HepG2 (cell line): ENCODE measurements around the gene COPZ1. TPM values are rescaled to one million over a fixed set of nuclear protein-coding genes. Genes with fewer than 3 reads are reported as not detected.

Experiments
- AHDC1 ChIP-seq: sonication (generic); formaldehyde crosslinking; IDR thresholded peaks from 2 replicates; pipeline ENCODE4 v1.5.1; 2020; ENCODE audit warnings: mild to moderate bottlenecking, missing genetic modification reagents, borderline replicate concordance
- AKAP8 ChIP-seq: sonication (generic); formaldehyde crosslinking; IDR thresholded peaks from 2 replicates; pipeline ENCODE4 v1.5.1; 2020; ENCODE audit warnings: mild to moderate bottlenecking, missing genetic modification reagents
- BRF2 ChIP-seq: sonication (generic); formaldehyde crosslinking; IDR thresholded peaks from 2 replicates; pipeline ENCODE4 v1.8.1; 2022; ENCODE audit warnings: mild to moderate bottlenecking, missing genetic modification reagents
- FOXJ3 ChIP-seq: sonication (generic); formaldehyde crosslinking; IDR thresholded peaks from 2 replicates; pipeline ENCODE4 v1.4.0; 2020; ENCODE audit warnings: missing genetic modification reagents, mild to moderate bottlenecking, borderline replicate concordance
- HNF4A ChIP-seq: sonication (generic); formaldehyde crosslinking; IDR thresholded peaks from 2 replicates; pipeline ENCODE4 v1.4.0; 2020; ENCODE audit warnings: missing genetic modification reagents
- NONO ChIP-seq, 2 experiments: fragments of 450-650 bp in 1 of 2; sonication (generic) in 1 of 2; formaldehyde crosslinking in 1 of 2; IDR thresholded peaks in 1 of 2; conservative IDR thresholded peaks in 1 of 2; 2 replicates each; pipeline versions ENCODE4 v1.6.1 to v1.8.0; 2017 to 2022; ENCODE audit warnings: mild to moderate bottlenecking in 1 of 2, missing genetic modification reagents in 1 of 2, moderate library complexity in 1 of 2
- REST ChIP-seq, 2 experiments: IDR thresholded peaks; 2 replicates each; pipeline ENCODE4 v1.6.1; 2011 to 2012; ENCODE audit warnings: low read length in 2 of 2, borderline replicate concordance in 1 of 2, low read depth in 1 of 2, mild to moderate bottlenecking in 1 of 2, moderate library complexity in 1 of 2
- SMARCC2 ChIP-seq: fragments of 450-650 bp; IDR thresholded peaks from 2 replicates; pipeline ENCODE4 v1.6.1; 2017; ENCODE audit warnings: antibody characterized with exemption, mild to moderate bottlenecking
- TEAD2 ChIP-seq: sonication (generic); formaldehyde crosslinking; IDR thresholded peaks from 2 replicates; pipeline ENCODE4 v1.9.0; 2021; ENCODE audit warnings: missing genetic modification reagents
- ZBTB44 ChIP-seq: sonication (generic); formaldehyde crosslinking; IDR thresholded peaks from 2 replicates; pipeline ENCODE4 v1.4.0; 2020; ENCODE audit warnings: missing genetic modification reagents
- ZBTB7B ChIP-seq: sonication (generic); formaldehyde crosslinking; IDR thresholded peaks from 2 replicates; pipeline ENCODE4 v1.4.0; 2020; ENCODE audit warnings: missing genetic modification reagents
- ZNF430 ChIP-seq: sonication (generic); formaldehyde crosslinking; IDR thresholded peaks from 2 replicates; pipeline ENCODE4 v1.9.0; 2021; ENCODE audit warnings: mild to moderate bottlenecking, missing genetic modification reagents
- ZNF503 ChIP-seq: sonication (generic); formaldehyde crosslinking; IDR thresholded peaks from 2 replicates; pipeline ENCODE4 v1.4.0; 2020; ENCODE audit warnings: missing genetic modification reagents
- polyA plus RNA-seq, 8 experiments: library from polyadenylated mRNA; depleted of rRNA in 3 of 8; stranded (reverse) in 7 of 8; unstranded in 1 of 8; fragments of >200 nt; fragmentation: Illumina TruSeq in 4 of 8; extraction: Trizol in 4 of 8; gene quantifications; 2 replicates each; pipeline versions ENCODE4 v1.2.1 to v1.2.3, GENCODE V29; 2011 to 2016; ENCODE audit warnings: low read depth in 4 of 8, missing spikeins in 1 of 8, mixed read lengths in 1 of 8; ENCODE audit not compliant: insufficient read depth in 1 of 8
- total RNA-seq, 5 experiments: library from RNA; depleted of rRNA; stranded (reverse); fragments of >200 nt; fragmentation: Illumina TruSeq; extraction: Trizol; gene quantifications; 2 replicates each; pipeline ENCODE4 v1.2.3, GENCODE V29; 2016; ENCODE audit warnings: low read depth in 1 of 5

COPZ1 gene
- total and polyA plus RNA-seq, 2 of the 13 experiments (the other 11 are each of a cell fraction or from before 2014, with no cell fraction given): 125 to 184 TPM

- TF ChIP-seq FOXJ3 (CRISPR knock-in tag): no peak; the same call in 1 of the 2 replicates
- TF ChIP-seq AHDC1: peak; percentile 65; the same call in 1 of the 2 replicates
- TF ChIP-seq ZBTB7B (CRISPR knock-in tag): peak; percentile 70
- TF ChIP-seq ZNF503 (CRISPR knock-in tag): peak; percentile 70
- TF ChIP-seq ZBTB44 (CRISPR knock-in tag): no peak
- TF ChIP-seq ZNF430 (CRISPR knock-in tag): 0 out of 2 replicates have a peak, but pooled peaks have one; percentile 20
- TF ChIP-seq REST (IDR thresholded peaks at IDR 0.05; ENCODE audit: borderline replicate concordance in 1 of 2, low read depth in 1 of 2, low read length in 2 of 2): no peak
- no peak for TF ChIP-seq SMARCC2
- TF ChIP-seq TEAD2 (CRISPR knock-in tag): no peak
- no peak for TF ChIP-seq AKAP8 (CRISPR knock-in tag)
- TF ChIP-seq NONO (IDR thresholded peaks at IDR 0.05): no peak
- TF ChIP-seq NONO (CRISPR knock-in tag; conservative IDR thresholded peaks at IDR 0.05): peak; percentile 92
- TF ChIP-seq BRF2 (CRISPR knock-in tag): no peak
- peak; percentile 41; the same call in 1 of the 2 replicates for TF ChIP-seq HNF4A
Observed at GRCh38 chr12:54294152-54294952, 30.6 kb upstream of the COPZ1 start (continued).
